Heart left ventricle (tissue), 13 donors: ENCODE results near the gene FAM156A.
"Not testable (repeated sequence)": the region's sequence is repeated elsewhere in the genome, so short reads cannot be mapped to it uniquely, and the experiment has no call there.

Experiments
- POLR2A ChIP-seq, 2 donors: fragments of 450-650 bp; IDR thresholded peaks; one replicate each; pipeline ENCODE4 v1.6.1; 2017; ENCODE audit warnings: antibody characterized with exemption in 2 of 2, mild to moderate bottlenecking in 2 of 2, moderate library complexity in 2 of 2
- TF ChIP-seq, protein P1 (sequence below), 12 donors: fragments of 200-600 bp; sonication (generic) in 4 of 12; IDR thresholded peaks; one replicate each; pipeline versions ENCODE4 v1.5.0 to v1.8.0; 2018 to 2022; ENCODE audit warnings: antibody characterized with exemption in 12 of 12, mild to moderate bottlenecking in 5 of 12
- donor health status: ischemic (EF 13 %, LVEDD 7.1; RV severe dilation, severe dysfunction).
- donor health status: DM: no; HTN: yes; CAD: no.
- donor health status: DM: no; HTN: no; CAD: no.
- donor health status: ischemic (EF 25% LVEDD 6.9; RV normal size, moderate dysfunction).
- donor health status: ischemic (EF 25% LVEDD 5.7; RV mildly dilated, moderate dysfunction).
- donor health status: ischemic (EF 35%, LVEDD 5.7; RV mildly dilated, moderate dysfunction).
- donor health status: nonischemic (EF 11% LVEDD 7.7; RV severe dilation, severe dysfunction).
- donor health status: DM: yes; HTN: yes; CAD: no.
- donor health status: PGD.
- donor health status: ischemic (EF 29% LVEDD 5.4; RV normal size, mild dysfunction).
- donor health status: nonischemic (EF 23%, LVEDD 6.1; RV moderate dilation, normal function).

DNA sequence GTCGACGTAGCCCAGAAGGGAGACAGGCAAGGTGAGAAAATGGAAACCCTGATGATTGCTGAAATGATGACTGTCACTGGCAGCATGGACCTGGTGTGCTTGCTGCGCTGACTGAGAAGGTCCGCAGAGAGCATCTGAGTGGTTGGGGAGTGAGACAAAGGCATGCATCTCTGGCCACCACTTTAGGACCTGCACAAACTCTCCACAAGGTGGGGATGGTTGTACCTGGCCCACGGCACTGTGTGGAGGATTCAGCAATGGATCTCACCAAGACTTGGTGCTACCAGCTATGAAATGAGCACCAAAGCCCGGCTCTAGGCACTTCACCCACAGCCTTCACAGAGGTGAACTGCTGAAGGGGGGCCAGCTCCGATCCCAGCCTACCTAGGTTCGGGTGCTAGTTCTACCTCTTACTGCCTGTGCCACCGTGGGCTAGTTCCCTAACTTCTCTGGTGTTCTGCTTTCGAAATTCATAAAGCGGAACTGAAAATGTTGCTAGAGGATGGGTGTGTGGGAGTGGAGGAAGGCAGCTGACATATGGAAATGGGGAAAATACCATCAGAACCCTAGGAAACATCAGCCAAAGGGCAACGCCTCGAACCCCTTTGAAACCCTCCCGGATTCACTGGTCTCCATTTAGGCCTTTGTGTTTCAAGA lies 12.4 kb downstream of the FAM156A start:
- TF ChIP-seq, protein P1, sequence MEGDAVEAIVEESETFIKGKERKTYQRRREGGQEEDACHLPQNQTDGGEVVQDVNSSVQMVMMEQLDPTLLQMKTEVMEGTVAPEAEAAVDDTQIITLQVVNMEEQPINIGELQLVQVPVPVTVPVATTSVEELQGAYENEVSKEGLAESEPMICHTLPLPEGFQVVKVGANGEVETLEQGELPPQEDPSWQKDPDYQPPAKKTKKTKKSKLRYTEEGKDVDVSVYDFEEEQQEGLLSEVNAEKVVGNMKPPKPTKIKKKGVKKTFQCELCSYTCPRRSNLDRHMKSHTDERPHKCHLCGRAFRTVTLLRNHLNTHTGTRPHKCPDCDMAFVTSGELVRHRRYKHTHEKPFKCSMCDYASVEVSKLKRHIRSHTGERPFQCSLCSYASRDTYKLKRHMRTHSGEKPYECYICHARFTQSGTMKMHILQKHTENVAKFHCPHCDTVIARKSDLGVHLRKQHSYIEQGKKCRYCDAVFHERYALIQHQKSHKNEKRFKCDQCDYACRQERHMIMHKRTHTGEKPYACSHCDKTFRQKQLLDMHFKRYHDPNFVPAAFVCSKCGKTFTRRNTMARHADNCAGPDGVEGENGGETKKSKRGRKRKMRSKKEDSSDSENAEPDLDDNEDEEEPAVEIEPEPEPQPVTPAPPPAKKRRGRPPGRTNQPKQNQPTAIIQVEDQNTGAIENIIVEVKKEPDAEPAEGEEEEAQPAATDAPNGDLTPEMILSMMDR (IDR thresholded peaks at IDR 0.05) = not testable (repeated sequence)
- TF ChIP-seq POLR2A (IDR thresholded peaks at IDR 0.05) = not testable (repeated sequence)
